NCI-H146 treated with DMSO at 0.1 percent for 48 hours (cell line): Measurements from ENCODE around the gene CACNA1G.

Experiments
- DNase-seq: peaks from one replicate; lab custom pipeline; 2025; ENCODE audit not compliant: unreplicated experiment; lab: John Stamatoyannopoulos, UW

Gene CACNA1G

DNA sequence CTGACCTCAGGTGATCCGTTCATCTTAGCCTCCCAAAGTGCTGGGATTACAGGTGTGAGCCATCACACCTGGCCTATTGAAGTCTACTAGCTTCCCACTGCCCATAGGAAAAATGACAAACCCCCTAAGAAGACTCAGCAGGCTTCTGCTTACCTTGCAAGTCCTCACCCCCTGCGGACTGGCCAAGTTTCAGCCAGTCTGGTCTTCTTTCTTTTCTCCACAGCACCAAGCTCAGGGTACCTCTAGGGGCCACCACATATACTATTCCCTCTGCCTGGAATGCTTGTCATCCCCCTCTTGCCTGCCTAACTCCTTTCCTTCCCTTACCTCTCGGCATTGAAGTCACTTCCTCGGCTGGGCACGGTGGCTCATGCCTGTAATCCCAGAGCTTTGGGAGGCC, 105.3 kb downstream of the CACNA1G start:
- DNase-seq, result no peak

DNA sequence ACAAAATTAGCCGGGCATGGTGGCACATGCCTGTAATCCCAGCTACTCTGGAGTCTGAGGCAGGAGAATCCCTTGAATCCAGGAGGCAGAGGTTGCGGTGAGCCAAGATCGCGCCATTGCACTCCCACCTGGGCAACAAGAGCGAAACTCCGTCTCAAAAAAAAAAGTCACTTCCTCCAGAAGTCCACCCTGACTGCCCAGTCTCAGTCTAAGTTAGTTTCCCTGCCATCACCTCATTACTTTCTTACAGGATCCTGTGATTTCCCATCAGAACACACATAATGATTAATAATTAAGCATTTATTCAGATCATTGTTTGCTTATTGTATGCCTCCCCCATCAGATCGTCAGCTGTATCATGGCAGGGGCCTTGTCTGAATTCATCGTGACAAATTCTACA, 105.8 kb downstream of the CACNA1G start:
- no peak for DNase-seq

DNA sequence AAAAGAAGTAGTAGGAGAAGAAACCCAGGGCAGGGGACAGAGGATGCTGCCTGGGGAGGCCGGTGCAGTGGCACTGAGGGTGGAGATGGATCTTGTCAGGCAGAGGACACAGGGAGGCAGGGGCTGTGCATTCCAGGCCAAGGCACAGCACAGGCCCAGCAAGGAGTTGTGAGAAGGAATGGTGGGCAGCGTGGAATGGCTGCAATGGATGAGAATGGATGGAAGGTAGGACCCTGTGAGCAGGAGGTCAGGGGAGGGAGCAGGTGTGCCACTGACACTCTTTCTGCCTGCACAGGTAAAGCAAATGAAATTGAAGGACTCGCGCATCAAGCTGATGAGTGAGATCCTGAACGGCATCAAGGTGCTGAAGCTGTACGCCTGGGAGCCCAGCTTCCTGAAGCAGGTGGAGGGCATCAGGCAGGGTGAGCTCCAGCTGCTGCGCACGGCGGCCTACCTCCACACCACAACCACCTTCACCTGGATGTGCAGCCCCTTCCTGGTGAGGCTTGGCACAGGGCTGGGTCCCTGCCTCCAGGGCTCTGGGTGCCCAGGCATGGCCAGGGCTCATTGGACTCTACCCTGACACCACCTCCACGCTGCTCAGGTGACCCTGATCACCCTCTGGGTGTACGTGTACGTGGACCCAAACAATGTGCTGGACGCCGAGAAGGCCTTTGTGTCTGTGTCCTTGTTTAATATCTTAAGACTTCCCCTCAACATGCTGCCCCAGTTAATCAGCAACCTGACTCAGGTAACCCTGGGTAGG, 106.9 kb downstream of the CACNA1G start:
- no peak for DNase-seq

DNA sequence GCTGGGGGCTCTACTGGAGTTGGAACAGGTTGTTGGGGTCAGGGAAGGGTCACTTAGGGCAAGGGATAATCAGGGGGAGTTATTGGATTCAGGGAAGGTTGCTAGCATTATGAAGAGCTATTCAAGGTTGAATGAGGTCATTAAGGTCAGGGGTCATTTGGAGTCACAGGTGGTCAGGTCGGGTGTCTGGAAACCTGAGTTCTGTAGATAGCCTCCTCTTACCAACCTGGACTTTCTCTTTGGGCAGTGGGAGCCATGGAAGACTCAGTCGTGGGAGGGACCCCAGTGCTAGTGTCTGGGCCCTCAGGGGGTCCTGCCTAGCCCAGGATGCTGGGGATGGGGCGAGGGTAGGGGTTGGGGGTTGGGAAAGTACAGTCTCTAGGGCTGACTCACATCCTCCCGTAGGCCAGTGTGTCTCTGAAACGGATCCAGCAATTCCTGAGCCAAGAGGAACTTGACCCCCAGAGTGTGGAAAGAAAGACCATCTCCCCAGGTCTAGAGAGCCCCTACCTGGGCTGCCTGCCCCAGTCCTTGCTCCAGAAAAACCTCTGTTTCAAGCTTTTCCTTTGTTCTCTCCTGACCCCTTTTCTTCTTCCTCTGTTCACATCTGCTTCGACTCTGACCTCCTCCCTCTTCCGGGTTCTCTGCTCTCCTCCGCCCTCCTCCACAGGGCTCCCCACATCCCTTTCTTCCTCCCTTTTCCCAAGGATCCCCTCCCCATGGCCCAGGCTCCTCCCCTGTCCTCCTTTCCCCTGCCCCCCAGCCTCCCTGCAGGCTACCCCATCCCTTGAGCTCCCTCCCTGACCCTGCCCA, 107.7 kb downstream of the CACNA1G start:
- DNase-seq, result no peak

DNA sequence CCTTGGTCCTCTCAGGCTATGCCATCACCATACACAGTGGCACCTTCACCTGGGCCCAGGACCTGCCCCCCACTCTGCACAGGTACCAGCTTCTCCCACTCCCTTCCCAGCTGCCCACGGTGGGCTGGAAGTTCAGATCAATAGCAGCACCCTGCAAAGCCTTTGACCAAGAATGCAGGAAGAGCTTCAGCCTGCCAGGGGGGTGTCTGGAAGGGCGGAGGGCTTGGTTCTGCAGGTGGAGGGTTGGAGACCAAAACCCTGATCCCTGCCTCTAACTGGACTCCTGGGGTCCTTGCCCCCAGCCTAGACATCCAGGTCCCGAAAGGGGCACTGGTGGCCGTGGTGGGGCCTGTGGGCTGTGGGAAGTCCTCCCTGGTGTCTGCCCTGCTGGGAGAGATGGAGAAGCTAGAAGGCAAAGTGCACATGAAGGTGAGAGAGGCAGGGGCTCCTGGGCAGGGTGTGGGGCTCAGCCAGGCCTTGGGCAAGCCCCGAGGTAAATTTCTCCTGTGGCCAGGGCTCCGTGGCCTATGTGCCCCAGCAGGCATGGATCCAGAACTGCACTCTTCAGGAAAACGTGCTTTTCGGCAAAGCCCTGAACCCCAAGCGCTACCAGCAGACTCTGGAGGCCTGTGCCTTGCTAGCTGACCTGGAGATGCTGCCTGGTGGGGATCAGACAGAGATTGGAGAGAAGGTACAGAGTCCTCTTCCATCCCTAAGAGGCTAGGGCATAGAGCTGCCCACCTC, 108.5 kb downstream of the CACNA1G start:
- DNase-seq, result no peak

DNA sequence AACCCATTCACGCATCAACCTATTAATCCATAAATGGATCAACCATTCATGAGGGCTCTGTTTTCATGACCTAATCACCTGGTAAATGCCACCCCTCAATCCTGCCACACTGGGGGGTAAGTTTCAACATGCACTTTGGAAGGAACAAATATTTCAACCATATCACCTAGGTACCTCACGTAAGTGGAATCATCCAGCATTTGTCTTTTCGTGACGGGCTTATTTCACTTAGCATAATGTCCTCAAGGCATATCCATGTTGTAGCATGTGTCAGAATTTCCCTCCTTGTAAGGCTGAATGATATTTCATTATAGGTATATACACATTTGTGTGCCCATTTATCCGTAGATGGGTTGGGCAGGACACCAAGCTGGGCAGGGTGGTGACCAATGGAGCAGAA, 111.6 kb downstream of the CACNA1G start:
- no peak for DNase-seq

DNA sequence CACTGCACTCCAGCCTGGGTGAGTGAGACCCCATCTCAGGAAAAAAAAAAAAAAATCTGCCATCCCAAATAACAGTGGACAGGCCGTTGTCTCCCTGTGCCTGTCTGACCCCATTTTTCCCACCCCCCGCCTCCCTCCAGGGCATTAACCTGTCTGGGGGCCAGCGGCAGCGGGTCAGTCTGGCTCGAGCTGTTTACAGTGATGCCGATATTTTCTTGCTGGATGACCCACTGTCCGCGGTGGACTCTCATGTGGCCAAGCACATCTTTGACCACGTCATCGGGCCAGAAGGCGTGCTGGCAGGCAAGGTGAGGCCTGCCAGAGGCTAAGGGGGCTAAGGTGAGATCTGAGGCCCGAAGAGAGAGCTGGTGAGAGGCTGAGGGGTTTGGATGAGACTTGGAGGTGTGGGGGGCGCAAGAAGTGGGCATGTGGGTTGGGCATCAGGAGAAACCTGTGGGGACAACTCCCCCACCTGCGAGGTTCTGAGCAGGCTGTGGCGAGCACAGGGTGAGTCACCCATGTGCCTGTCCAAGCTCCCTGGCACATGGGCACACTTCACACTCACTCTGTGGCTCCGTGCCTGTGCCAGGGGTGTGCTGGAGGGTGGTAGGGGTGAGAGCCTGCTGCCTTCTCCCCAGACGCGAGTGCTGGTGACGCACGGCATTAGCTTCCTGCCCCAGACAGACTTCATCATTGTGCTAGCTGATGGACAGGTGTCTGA, 112.5 kb downstream of the CACNA1G start:
- no peak for DNase-seq

DNA sequence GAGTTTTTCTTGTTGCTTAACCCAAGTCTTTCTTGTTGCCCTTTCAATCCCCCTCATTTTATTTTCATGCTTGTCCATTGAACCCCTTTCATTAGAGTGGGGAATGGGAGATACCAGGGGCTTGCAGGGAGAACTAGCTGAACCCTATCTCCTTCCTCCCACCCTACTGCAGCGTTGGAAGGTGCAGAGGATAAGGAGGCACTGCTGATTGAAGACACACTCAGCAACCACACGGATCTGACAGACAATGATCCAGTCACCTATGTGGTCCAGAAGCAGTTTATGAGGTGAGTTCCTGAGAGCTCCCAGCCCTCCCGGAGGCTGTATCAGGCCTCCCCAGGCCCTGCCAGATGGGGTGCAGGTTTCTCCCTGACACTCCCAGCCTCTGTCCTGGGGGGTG, 114.7 kb downstream of the CACNA1G start:
- no peak for DNase-seq

DNA sequence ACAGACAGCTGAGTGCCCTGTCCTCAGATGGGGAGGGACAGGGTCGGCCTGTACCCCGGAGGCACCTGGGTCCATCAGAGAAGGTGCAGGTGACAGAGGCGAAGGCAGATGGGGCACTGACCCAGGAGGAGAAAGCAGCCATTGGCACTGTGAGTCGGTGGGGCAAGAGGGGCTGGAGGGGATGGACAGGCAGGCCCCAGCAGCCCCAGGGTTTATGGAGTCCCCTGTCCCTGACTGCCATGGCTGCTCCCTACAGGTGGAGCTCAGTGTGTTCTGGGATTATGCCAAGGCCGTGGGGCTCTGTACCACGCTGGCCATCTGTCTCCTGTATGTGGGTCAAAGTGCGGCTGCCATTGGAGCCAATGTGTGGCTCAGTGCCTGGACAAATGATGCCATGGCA, 115.1 kb downstream of the CACNA1G start:
- no peak for DNase-seq

DNA sequence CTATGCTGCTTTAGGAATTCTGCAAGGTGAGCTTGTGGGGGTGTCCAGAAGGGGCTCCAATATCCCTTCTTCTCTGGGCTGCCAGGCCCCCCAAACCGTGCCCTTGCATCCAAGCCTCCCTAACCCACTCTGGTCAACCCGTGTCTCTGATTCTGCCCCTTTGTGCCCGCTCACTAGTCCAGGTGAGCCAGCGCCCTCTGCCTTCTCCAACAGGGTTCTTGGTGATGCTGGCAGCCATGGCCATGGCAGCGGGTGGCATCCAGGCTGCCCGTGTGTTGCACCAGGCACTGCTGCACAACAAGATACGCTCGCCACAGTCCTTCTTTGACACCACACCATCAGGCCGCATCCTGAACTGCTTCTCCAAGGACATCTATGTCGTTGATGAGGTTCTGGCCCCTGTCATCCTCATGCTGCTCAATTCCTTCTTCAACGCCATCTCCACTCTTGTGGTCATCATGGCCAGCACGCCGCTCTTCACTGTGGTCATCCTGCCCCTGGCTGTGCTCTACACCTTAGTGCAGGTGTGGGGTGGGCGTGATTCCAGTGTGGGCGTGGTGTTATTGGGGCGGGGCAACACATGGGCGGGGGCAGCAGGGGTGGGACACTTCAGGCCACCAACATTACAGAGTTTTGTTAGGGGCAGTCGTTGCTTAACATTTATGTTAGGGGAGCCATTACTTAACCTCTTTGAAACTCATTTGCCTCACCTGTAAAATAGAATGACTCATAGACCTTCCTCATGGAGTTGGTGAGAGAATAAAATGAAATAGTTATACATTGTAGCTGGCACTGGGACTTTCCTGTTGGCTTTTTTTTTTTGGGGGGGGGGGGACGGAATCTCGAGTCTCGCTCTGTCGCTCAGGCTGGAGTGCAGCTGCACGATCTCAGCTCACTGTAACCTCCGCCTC, 115.8 kb downstream of the CACNA1G start:
- no peak for DNase-seq
